Common myeloid progenitor, CD34-positive (primary cell): ENCODE data around the gene PRCD. TPM values are rescaled to one million over a fixed set of nuclear protein-coding genes. Genes with fewer than 3 reads are reported as not detected.

ENCODE experiments used
- CTCF ChIA-PET: fragments of 350-600 bp; sonication (Branson Sonifier 250); formaldehyde crosslinking; loops from one replicate; lab custom pipeline; 2021; ENCODE audit warnings: antibody characterized with exemption; lab: Charles Lee
- POLR2A ChIA-PET: fragments of 350-600 bp; sonication (Branson Sonifier 250); formaldehyde crosslinking; loops from one replicate; lab custom pipeline; 2021; ENCODE audit warnings: antibody characterized with exemption; lab: Charles Lee
- DNase-seq, 3 donors: peaks; one replicate each; pipeline versions ENCODE4 v3.0.0 to v3.0.0-alpha.2; 2013
- H3K27ac ChIP-seq, 2 experiments: 1 replicate in 1 of 2; 2 replicates in 1 of 2; pipeline ENCODE4 v1.7.0; 2013; ENCODE audit warnings: inconsistent platforms in 2 of 2, low read length in 2 of 2, mild to moderate bottlenecking in 2 of 2, low read depth in 1 of 2, moderate library complexity in 1 of 2; ENCODE audit not compliant: severe bottlenecking in 2 of 2, insufficient read depth in 1 of 2, poor library complexity in 1 of 2
- H3K27me3 ChIP-seq, 5 experiments: replicated peaks in 2 of 5; 1 replicate in 3 of 5; 2 replicates in 2 of 5; pipeline versions ENCODE4 v1.6.1 to v1.7.0; 2013; ENCODE audit warnings: low read length in 4 of 5, mild to moderate bottlenecking in 2 of 5, moderate library complexity in 2 of 5, inconsistent platforms in 1 of 5; ENCODE audit not compliant: insufficient read depth in 5 of 5, control insufficient read depth in 4 of 5
- H3K36me3 ChIP-seq, 4 experiments: 1 replicate in 2 of 4; 2 replicates in 2 of 4; pipeline versions ENCODE4 v1.6.1 to v1.7.0; 2013; ENCODE audit warnings: low read length in 3 of 4, control low read depth in 1 of 4, mild to moderate bottlenecking in 1 of 4; ENCODE audit not compliant: control insufficient read depth in 4 of 4, insufficient read depth in 4 of 4
- H3K4me1 ChIP-seq, 4 experiments: 1 replicate in 3 of 4; 2 replicates in 1 of 4; pipeline versions ENCODE4 v1.6.1 to v1.7.1; 2013; ENCODE audit warnings: low read length in 3 of 4, mild to moderate bottlenecking in 3 of 4, control low read depth in 1 of 4, inconsistent platforms in 1 of 4, moderate library complexity in 1 of 4; ENCODE audit not compliant: control insufficient read depth in 4 of 4, insufficient read depth in 4 of 4; ENCODE audit errors: control extremely low read depth in 1 of 4
- H3K4me3 ChIP-seq, 7 experiments: 1 replicate in 4 of 7; 2 replicates in 3 of 7; pipeline versions ENCODE4 v1.5.1 to v1.7.0; 2013; ENCODE audit warnings: mild to moderate bottlenecking in 7 of 7, low read length in 6 of 7, moderate library complexity in 6 of 7, inconsistent platforms in 2 of 7, low read depth in 2 of 7, control low read depth in 1 of 7; ENCODE audit not compliant: insufficient read depth in 4 of 7, control insufficient read depth in 1 of 7; ENCODE audit errors: extremely low read depth in 1 of 7
- H3K9me3 ChIP-seq, 5 experiments: 1 replicate in 4 of 5; 2 replicates in 1 of 5; pipeline versions ENCODE4 v1.6.1 to v1.7.1; 2013; ENCODE audit warnings: low read length in 4 of 5, mild to moderate bottlenecking in 2 of 5, inconsistent platforms in 1 of 5, low read depth in 1 of 5, moderate library complexity in 1 of 5; ENCODE audit not compliant: control insufficient read depth in 4 of 5, insufficient read depth in 2 of 5; ENCODE audit errors: control extremely low read depth in 1 of 5
- WGBS: methylation state at CpG from one replicate; pipeline ENCODE4 v1.1.5; 2013; ENCODE audit not compliant: insufficient coverage; 5-methylcytosine and 5-hydroxymethylcytosine counted together
- polyA plus RNA-seq: library from polyadenylated mRNA; unstranded; fragments of 120-200 nt; gene quantifications from one replicate; pipeline ENCODE4 v1.2.1, GENCODE V29; 2013

PRCD gene
- polyA plus RNA-seq = 1.1 TPM

- H3K9me3 ChIP-seq = no peaks in the 10 kb centered on the region
- CTCF ChIA-PET = interaction anchor here (1.1 to 3.9 kb wide), 7 partner anchors 9 to 17 kb away, joined by 3 to 20 read pairs (median 5); no protein-coding TSS in a partner anchor
- WGBS = 96% methylated on average over 15 of the region's 22 CpGs
- no peaks in the 10 kb centered on the region for H3K36me3 ChIP-seq
- H3K27me3 ChIP-seq = peaks cover 4 to 41% (median 23%) of the 10 kb centered on the region in 5 experiments
- peak within 1 kb of the TSS in 5 of 7 experiments; percentile 33 to 73 (median 53) for H3K4me3 ChIP-seq
- H3K4me1 ChIP-seq = peaks cover 0 to 48% (median 41%) of the 10 kb centered on the region in 4 experiments
- POLR2A ChIA-PET = interaction anchor here (1.4 kb wide), 2 partner anchors 12 to 13 kb away, joined by 3 to 4 read pairs; no protein-coding TSS in a partner anchor
- H3K27ac ChIP-seq = no peak within 1 kb of the TSS
- DNase-seq = no peak
Measured at GRCh38 chr17:76539631-76540271, at the start of gene PRCD. TSS of gene PRCD (plus strand) at chr17:76540044. CDS start at chr17:76540142, 98 bp downstream.

GRCh38 chr17:76490112-76490710 is 49.6 kb upstream of the PRCD start:
- no peaks in the 10 kb centered on the region for H3K36me3 ChIP-seq
- H3K27ac ChIP-seq = no peak overlapping the region
- ChIA-PET POLR2A (no interaction called here), CTCF (interaction anchor here (1.2 to 37.8 kb wide), 3 partner anchors 9 to 24 kb away, joined by 4 to 787 read pairs (median 9); partner anchors contain the start of genes AANAT and UBE2O)
- H3K9me3 ChIP-seq = no peaks in the 10 kb centered on the region
- no peaks in the 10 kb centered on the region for H3K27me3 ChIP-seq
- no peak overlapping the region for H3K4me3 ChIP-seq
- DNase-seq = no peak
- WGBS = 95% methylated on average over 10 of the region's 10 CpGs
- H3K4me1 ChIP-seq = peaks cover 0 to 53% (median 39%) of the 10 kb centered on the region in 4 experiments

- 78% methylated on average over 12 of the region's 17 CpGs for WGBS
- no peaks in the 10 kb centered on the region for H3K36me3 ChIP-seq
- H3K9me3 ChIP-seq = no peaks in the 10 kb centered on the region
- DNase-seq = peak in 2 of 3 donors; percentile 37 to 54
- peak overlapping the region in 1 of 2 experiments; percentile 73 for H3K27ac ChIP-seq
- H3K27me3 ChIP-seq = no peaks in the 10 kb centered on the region
- POLR2A ChIA-PET = interaction anchor here (1.0 to 1.1 kb wide), 2 partner anchors 9 to 17 kb away, joined by 3 to 5 read pairs; no protein-coding TSS in a partner anchor
- H3K4me3 ChIP-seq = no peak overlapping the region
- CTCF ChIA-PET = interaction anchor here (1.0 to 37.8 kb wide), 5 partner anchors 8 to 55 kb away, joined by 3 to 787 read pairs (median 5); partner anchors contain the start of genes AANAT and UBE2O
- H3K4me1 ChIP-seq = peaks cover 0 to 47% (median 36%) of the 10 kb centered on the region in 4 experiments
Measured at GRCh38 chr17:76491271-76492122, 48.3 kb upstream of the PRCD start.

- no peaks in the 10 kb centered on the region for H3K27me3 ChIP-seq
- H3K36me3 ChIP-seq = no peaks in the 10 kb centered on the region
- CTCF ChIA-PET = interaction anchor here (1.1 to 37.8 kb wide), 8 partner anchors 8 to 84 kb away, joined by 3 to 787 read pairs (median 6); partner anchors contain the start of genes AANAT and UBE2O
- peak overlapping the region in 1 of 2 experiments; percentile 73 for H3K27ac ChIP-seq
- peak in 2 of 3 donors; percentile 33 to 49 for DNase-seq
- POLR2A ChIA-PET = interaction anchor here (0.7 to 1.1 kb wide), 4 partner anchors 8 to 18 kb away, joined by 3 to 5 read pairs (median 4); no protein-coding TSS in a partner anchor
- no peaks in the 10 kb centered on the region for H3K9me3 ChIP-seq
- 86% methylated on average over 4 of the region's 11 CpGs for WGBS
- H3K4me1 ChIP-seq = peaks cover 0 to 52% (median 36%) of the 10 kb centered on the region in 4 experiments
- H3K4me3 ChIP-seq = peak overlapping the region in 5 of 7 experiments; percentile 24 to 63 (median 50)
Measured at GRCh38 chr17:76492123-76492988, 47.5 kb upstream of the PRCD start.

GRCh38 chr17:76492989-76493501 is 46.8 kb upstream of the PRCD start:
- Histone ChIP-seq H3K4me1 (peaks cover 0 to 58% (median 36%) of the 10 kb centered on the region in 4 experiments), H3K36me3 (no peaks in the 10 kb centered on the region), H3K27ac (peak overlapping the region; percentile 50 to 73), H3K4me3 (peak overlapping the region in 5 of 7 experiments; percentile 24 to 63 (median 50)), H3K27me3 (no peaks in the 10 kb centered on the region), H3K9me3 (no peaks in the 10 kb centered on the region)
- ChIA-PET POLR2A (interaction anchor here (0.6 to 0.8 kb wide), 3 partner anchors 8 to 1030 kb away, joined by 3 to 4 read pairs (median 3); no protein-coding TSS in a partner anchor), CTCF (interaction anchor here (0.9 to 37.8 kb wide), 9 partner anchors 9 to 106 kb away, joined by 3 to 787 read pairs (median 5); partner anchors contain the start of genes AANAT and UBE2O)
- WGBS = 0% methylated on average over 9 of the region's 15 CpGs
- peak; percentile 62 to 90 (median 87) for DNase-seq
